IMR-90 (cell line): ENCODE measurements around the gene BLVRB. TPM values are rescaled to one million over a fixed set of nuclear protein-coding genes. Genes with fewer than 3 reads are reported as not detected.

Experiments
- ATAC-seq: fragments of 200-7000 bp; cut with Tn5 transposase; 2 replicates; pipeline ENCODE4 v1.9.1; 2020; ENCODE audit warnings: low read depth, mild to moderate bottlenecking, moderate library complexity
- BruUV-seq: library from RNA; stranded (reverse); fragments of 400-500 nt; replicated peaks from 2 replicates; lab custom pipeline; 2021; lab: Mats Ljungman, UMichigan
- CTCF ChIA-PET: fragments of 300-600 bp; formaldehyde crosslinking; extraction: SDS; loops from one replicate; lab custom pipeline; 2021; ENCODE audit warnings: antibody characterized with exemption; lab: Yijun Ruan, JAX
- POLR2A ChIA-PET: fragments of 300-600 bp; sonication (Branson Sonifier 250); formaldehyde crosslinking; loops from one replicate; lab custom pipeline; 2022; ENCODE audit warnings: antibody characterized with exemption; ENCODE audit not compliant: unreplicated experiment; lab: Charles Lee
- DNase-seq: peaks from one replicate; pipeline ENCODE4 v3.0.0; 2013
- H2AFZ ChIP-seq: replicated peaks from 2 replicates; pipeline ENCODE3; 2013; ENCODE audit warnings: low read length, mild to moderate bottlenecking; ENCODE audit not compliant: poor library complexity
- H2AK5ac ChIP-seq: 2 replicates; pipeline ENCODE4 v1.6.1; 2013; ENCODE audit warnings: low read depth, low read length, inconsistent platforms
- H2AK9ac ChIP-seq: replicated peaks from 2 replicates; pipeline ENCODE3; 2013; ENCODE audit warnings: mild to moderate bottlenecking, low read depth, low read length, moderate library complexity; ENCODE audit not compliant: poor library complexity
- H2BK120ac ChIP-seq: 2 replicates; pipeline ENCODE4 v1.6.1; 2013; ENCODE audit warnings: low read depth, low read length, inconsistent platforms
- H2BK15ac ChIP-seq: 3 replicates; pipeline ENCODE4 v1.6.1; 2013; ENCODE audit warnings: low read depth, low read length, inconsistent platforms
- H2BK20ac ChIP-seq: 2 replicates; pipeline ENCODE4 v1.6.1; 2013; ENCODE audit warnings: low read depth, mild to moderate bottlenecking, inconsistent platforms, low read length, moderate library complexity
- H2BK5ac ChIP-seq: 2 replicates; pipeline ENCODE4 v1.6.1; 2013; ENCODE audit warnings: mild to moderate bottlenecking, low read depth, low read length, inconsistent platforms; ENCODE audit not compliant: poor library complexity, severe bottlenecking
- H3K14ac ChIP-seq: replicated peaks from 2 replicates; pipeline ENCODE4 v1.6.1; 2013; ENCODE audit warnings: low read depth, low read length, inconsistent platforms
- H3K18ac ChIP-seq: 2 replicates; pipeline ENCODE4 v1.6.1; 2013; ENCODE audit warnings: low read depth, low read length, control low read depth
- H3K23ac ChIP-seq: 2 replicates; pipeline ENCODE4 v1.6.1; 2013; ENCODE audit warnings: low read depth, low read length, inconsistent platforms
- H3K27ac ChIP-seq: 2 replicates; pipeline ENCODE4 v1.5.1; 2013; ENCODE audit warnings: mild to moderate bottlenecking, control low read depth, low read length; ENCODE audit not compliant: insufficient read depth
- H3K27me3 ChIP-seq: 2 replicates; pipeline ENCODE4 v1.6.1; 2013; ENCODE audit warnings: low read length; ENCODE audit not compliant: control insufficient read depth, insufficient read depth
- H3K36me3 ChIP-seq: 2 replicates; pipeline ENCODE4 v1.6.1; 2013; ENCODE audit warnings: low read length, mixed read lengths; ENCODE audit not compliant: control insufficient read depth, insufficient read depth
- H3K4ac ChIP-seq: 2 replicates; pipeline ENCODE4 v1.6.1; 2013; ENCODE audit warnings: low read depth, low read length, inconsistent platforms
- H3K4me1 ChIP-seq: 2 replicates; pipeline ENCODE4 v1.6.1; 2013; ENCODE audit warnings: low read length, mixed read lengths; ENCODE audit not compliant: control insufficient read depth, insufficient read depth
- H3K4me2 ChIP-seq: 2 replicates; pipeline ENCODE4 v1.6.1; 2013; ENCODE audit warnings: low read depth, mild to moderate bottlenecking, control low read depth, low read length, moderate library complexity
- H3K4me3 ChIP-seq: 2 replicates; pipeline ENCODE4 v1.5.1; 2013; ENCODE audit warnings: low read depth, mild to moderate bottlenecking, control low read depth, low read length, moderate library complexity; ENCODE audit not compliant: insufficient read depth
- H3K56ac ChIP-seq: 2 replicates; pipeline ENCODE4 v1.6.1; 2013; ENCODE audit warnings: low read length, inconsistent platforms; ENCODE audit not compliant: insufficient read depth; ENCODE audit errors: extremely low read depth
- H3K79me1 ChIP-seq, 2 experiments: 2 replicates each; pipeline ENCODE4 v1.6.1; 2013; ENCODE audit warnings: low read length in 2 of 2, inconsistent platforms in 1 of 2, low read depth in 1 of 2
- H3K9ac ChIP-seq: 2 replicates; pipeline ENCODE4 v1.6.1; 2013; ENCODE audit warnings: low read depth, low read length, control low read depth
- H3K9me1 ChIP-seq: 2 replicates; pipeline ENCODE4 v1.6.1; 2013; ENCODE audit warnings: low read length, inconsistent platforms; ENCODE audit not compliant: insufficient read depth
- H3K9me3 ChIP-seq: 2 replicates; pipeline ENCODE4 v1.6.1; 2013; ENCODE audit warnings: low read length; ENCODE audit not compliant: control insufficient read depth, insufficient read depth
- H4K20me1 ChIP-seq: 2 replicates; pipeline ENCODE4 v1.6.1; 2013; ENCODE audit warnings: low read length, inconsistent platforms; ENCODE audit not compliant: insufficient read depth
- H4K5ac ChIP-seq: 2 replicates; pipeline ENCODE4 v1.6.1; 2013; ENCODE audit warnings: mild to moderate bottlenecking, low read depth, low read length, control low read depth
- H4K8ac ChIP-seq, 2 experiments: 2 replicates each; pipeline ENCODE4 v1.6.1; 2013; ENCODE audit warnings: low read depth in 2 of 2, low read length in 2 of 2, control low read depth in 1 of 2, inconsistent platforms in 1 of 2
- H4K91ac ChIP-seq: 2 replicates; pipeline ENCODE4 v1.6.1; 2013; ENCODE audit warnings: low read depth, low read length, inconsistent platforms; ENCODE audit not compliant: insufficient read depth
- BHLHE40 ChIP-seq: fragments of 150-350 bp; IDR thresholded peaks from 2 replicates; pipeline ENCODE4 v1.6.1; 2016; ENCODE audit warnings: mild to moderate bottlenecking, low read depth, low read length
- CEBPB ChIP-seq: IDR thresholded peaks from 2 replicates; pipeline ENCODE4 v1.6.1; 2012; ENCODE audit warnings: low read depth, low read length, improper control_type of control experiment
- CHD1 ChIP-seq: IDR thresholded peaks from 2 replicates; pipeline ENCODE4 v1.6.1; 2012; ENCODE audit warnings: low read depth, low read length, improper control_type of control experiment
- FOS ChIP-seq: fragments of 150-350 bp; IDR thresholded peaks from 2 replicates; pipeline ENCODE4 v1.6.1; 2016; ENCODE audit warnings: low read depth, low read length
- MAFK ChIP-seq: IDR thresholded peaks from 2 replicates; pipeline ENCODE4 v1.6.1; 2012; ENCODE audit warnings: low read depth, low read length, improper control_type of control experiment
- MAZ ChIP-seq: IDR thresholded peaks from 2 replicates; pipeline ENCODE4 v1.6.1; 2012; ENCODE audit warnings: low read depth, mild to moderate bottlenecking, low read length, improper control_type of control experiment, moderate library complexity, borderline replicate concordance
- POLR2A ChIP-seq: IDR thresholded peaks from 2 replicates; pipeline ENCODE4 v1.6.1; 2012; ENCODE audit warnings: mild to moderate bottlenecking, low read depth, low read length
- RAD21 ChIP-seq: IDR thresholded peaks from 2 replicates; pipeline ENCODE4 v1.6.1; 2012; ENCODE audit warnings: low read length, improper control_type of control experiment
- RCOR1 ChIP-seq: IDR thresholded peaks from 2 replicates; pipeline ENCODE4 v1.6.1; 2012; ENCODE audit warnings: mild to moderate bottlenecking, low read length, improper control_type of control experiment; ENCODE audit not compliant: insufficient replicate concordance
- RFX5 ChIP-seq: IDR thresholded peaks from 2 replicates; pipeline ENCODE4 v1.8.0; 2012; ENCODE audit warnings: low read depth, mild to moderate bottlenecking, low read length, moderate library complexity
- SMC3 ChIP-seq: fragments of 150-350 bp; IDR thresholded peaks from 2 replicates; pipeline ENCODE4 v1.6.1; 2016; ENCODE audit warnings: low read depth, mild to moderate bottlenecking, antibody characterized with exemption, low read length, moderate library complexity
- WGBS, 2 experiments: methylation state at CpG; one replicate each; pipeline versions ENCODE4 v1.1.5 to v1.1.7; 2013; ENCODE audit warnings: missing lambda C conversion rate in 2 of 2; ENCODE audit not compliant: insufficient read length in 1 of 2; ENCODE audit errors: extremely low coverage in 2 of 2; 5-methylcytosine and 5-hydroxymethylcytosine counted together
- dilution Hi-C: fragments of 300-500 bp; cut with HindIII; formaldehyde crosslinking; loops from one replicate; pipeline ENCODE4 v1.14.3; 2018; ENCODE audit warnings: low sequenced_read_pairs; ENCODE audit not compliant: unreplicated experiment
- in situ Hi-C: fragments of 300-500 bp; cut with MboI; formaldehyde crosslinking; loops from 3 replicates; pipeline ENCODE4 v1.14.3; 2019; ENCODE audit warnings: low sequenced_read_pairs, inconsistent platforms, mixed read lengths
- intact Hi-C: fragments of 100-400 bp; cut with micrococcal nuclease; formaldehyde crosslinking; loops from 2 replicates; pipeline ENCODE4 v1.10.0; 2022
- polyA plus RNA-seq, 3 experiments: library from polyadenylated mRNA; depleted of rRNA; stranded (reverse); fragments of >200 nt; gene quantifications; 2 replicates each; pipeline ENCODE4 v1.2.3, GENCODE V29; 2012; ENCODE audit warnings: low replicate concordance in 1 of 3
- total RNA-seq: library from RNA; depleted of rRNA; stranded (reverse); fragments of >200 nt; gene quantifications from 2 replicates; pipeline ENCODE4 v1.2.3, GENCODE V29; 2012
- TF ChIP-seq, protein P1 (sequence below): conservative IDR thresholded peaks from 2 replicates; pipeline ENCODE4 v1.5.1; 2012; ENCODE audit warnings: mild to moderate bottlenecking, low read depth, low read length, improper control_type of control experiment
- TF ChIP-seq, protein P2 (sequence below): fragments of 150-350 bp; IDR thresholded peaks from 2 replicates; pipeline ENCODE4 v1.6.1; 2016; ENCODE audit warnings: low read depth, mild to moderate bottlenecking, low read length, moderate library complexity, borderline replicate concordance
- TF ChIP-seq, protein P3 (sequence below): fragments of 150-350 bp; IDR thresholded peaks from 2 replicates; pipeline ENCODE4 v1.6.1; 2017; ENCODE audit warnings: mild to moderate bottlenecking, antibody characterized with exemption, low read length, low read depth

BLVRB gene
- total and polyA plus RNA-seq, 2 of the 4 experiments (the other 2 are of a cell fraction), result 65.2 to 102 TPM

DNA sequence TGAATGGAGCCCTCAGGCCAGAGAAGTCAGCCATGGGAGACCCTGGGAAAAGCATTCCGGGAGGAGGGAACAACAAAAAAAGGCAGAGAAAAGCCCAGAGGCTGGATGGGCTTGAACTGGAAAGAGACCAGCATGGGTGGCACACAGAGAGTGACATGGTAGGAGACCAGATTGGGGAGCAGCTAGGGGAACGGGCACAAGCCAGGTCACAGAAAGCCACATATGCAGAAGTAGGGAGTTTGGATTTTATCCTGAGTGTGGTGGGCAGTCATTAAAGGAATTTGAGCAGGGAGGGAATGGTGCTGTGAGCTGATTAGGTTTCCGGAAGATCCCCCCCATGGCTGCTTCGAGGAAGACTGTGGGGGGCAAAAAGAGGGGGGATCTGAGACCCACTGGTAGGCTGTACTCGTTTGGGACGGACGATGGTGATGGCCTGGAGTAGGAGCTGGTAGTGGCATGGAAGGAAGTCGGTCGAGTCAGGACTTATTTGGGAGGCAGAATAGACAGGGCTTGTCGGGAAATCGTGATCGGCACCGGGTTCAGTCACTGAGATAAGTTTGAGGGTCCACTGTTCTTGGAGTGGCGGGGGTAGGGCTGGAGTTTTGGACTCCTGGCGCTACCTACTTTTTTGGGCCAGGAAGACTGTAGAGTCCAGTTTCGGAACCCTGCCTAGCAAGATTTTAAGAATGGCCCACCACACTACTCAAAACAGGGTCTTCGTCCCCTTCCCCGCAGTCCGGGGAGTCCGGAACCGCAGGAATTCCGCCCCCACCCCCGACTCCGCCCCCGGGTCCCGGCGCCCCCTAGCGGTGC lies 40.7 kb downstream of the BLVRB start:
- peak overlapping the region; percentile 95 for H4K91ac ChIP-seq
- ATAC-seq (no peak), DNase-seq (peak; percentile 13)
- peak overlapping the region; percentile 86 to 100 for H4K8ac ChIP-seq
- peak overlapping the region; percentile 98 for H2AK5ac ChIP-seq
- in situ Hi-C loops (no loop called here), intact Hi-C loops (loop anchor here (1.0 to 10.0 kb wide), 3 partner anchors 18 to 222 kb away; no protein-coding TSS in a partner anchor), dilution Hi-C loops (no loop called here)
- H3K18ac ChIP-seq, result peak overlapping the region; percentile 89
- peak overlapping the region; percentile 81 for H4K5ac ChIP-seq
- peaks cover 12% of the 10 kb centered on the region for H3K36me3 ChIP-seq
- H2BK5ac ChIP-seq, result peak overlapping the region; percentile 89
- BruUV-seq, result TSS peak; percentile 83
- peak overlapping the region; percentile 93 for H3K4me2 ChIP-seq
- H3K14ac ChIP-seq, result peak overlapping the region; percentile 97
- H3K27ac ChIP-seq, result peak overlapping the region; percentile 98
- peak overlapping the region; percentile 69 for H2BK15ac ChIP-seq
- peak overlapping the region; percentile 23; the same call in 1 of the 2 replicates for H2BK20ac ChIP-seq
- H3K4me3 ChIP-seq, result peak overlapping the region; percentile 71
- peak overlapping the region; percentile 76 for H2BK120ac ChIP-seq
- H3K79me1 ChIP-seq, result peaks cover 6 to 33% of the 10 kb centered on the region in 2 experiments; a peak in 2 of 4 replicates
- H2AK9ac ChIP-seq, result peak overlapping the region; percentile 97
- H3K27me3 ChIP-seq, result no peaks in the 10 kb centered on the region
- H3K9me3 ChIP-seq, result no peaks in the 10 kb centered on the region
- ChIA-PET POLR2A (no interaction called here), CTCF (interaction anchor here (0.7 to 0.9 kb wide), 3 partner anchors 12 to 41 kb away, joined by 3 read pairs; partner anchors contain the start of gene BLVRB)
- WGBS, 2 experiments, result 0% methylated on average over 7 of the region's 28 CpGs; no CpG with 5 or more reads in 1 of the 2 experiments
- peaks cover 2% of the 10 kb centered on the region; the same call in 1 of the 2 replicates for H3K4me1 ChIP-seq
- peak overlapping the region; percentile 89 for H2AFZ ChIP-seq
- peak overlapping the region; percentile 98 for H3K9ac ChIP-seq
- peak overlapping the region; percentile 96 for H3K4ac ChIP-seq
- H3K23ac ChIP-seq, result peak overlapping the region; percentile 97
- peaks cover 10% of the 10 kb centered on the region for H4K20me1 ChIP-seq
- peak overlapping the region; percentile 100 for H3K56ac ChIP-seq
- H3K9me1 ChIP-seq, result no peaks in the 10 kb centered on the region
- TF ChIP-seq RAD21 (no peak), SMC3 (no peak), MAZ (no peak; the same call in 1 of the 2 replicates), RFX5 (no peak), POLR2A (no peak; the same call in 1 of the 2 replicates), CEBPB (no peak), MAFK (no peak), RCOR1 (no peak), BHLHE40 (no peak), FOS (no peak), CHD1 (no peak)
- TF ChIP-seq, protein P1, sequence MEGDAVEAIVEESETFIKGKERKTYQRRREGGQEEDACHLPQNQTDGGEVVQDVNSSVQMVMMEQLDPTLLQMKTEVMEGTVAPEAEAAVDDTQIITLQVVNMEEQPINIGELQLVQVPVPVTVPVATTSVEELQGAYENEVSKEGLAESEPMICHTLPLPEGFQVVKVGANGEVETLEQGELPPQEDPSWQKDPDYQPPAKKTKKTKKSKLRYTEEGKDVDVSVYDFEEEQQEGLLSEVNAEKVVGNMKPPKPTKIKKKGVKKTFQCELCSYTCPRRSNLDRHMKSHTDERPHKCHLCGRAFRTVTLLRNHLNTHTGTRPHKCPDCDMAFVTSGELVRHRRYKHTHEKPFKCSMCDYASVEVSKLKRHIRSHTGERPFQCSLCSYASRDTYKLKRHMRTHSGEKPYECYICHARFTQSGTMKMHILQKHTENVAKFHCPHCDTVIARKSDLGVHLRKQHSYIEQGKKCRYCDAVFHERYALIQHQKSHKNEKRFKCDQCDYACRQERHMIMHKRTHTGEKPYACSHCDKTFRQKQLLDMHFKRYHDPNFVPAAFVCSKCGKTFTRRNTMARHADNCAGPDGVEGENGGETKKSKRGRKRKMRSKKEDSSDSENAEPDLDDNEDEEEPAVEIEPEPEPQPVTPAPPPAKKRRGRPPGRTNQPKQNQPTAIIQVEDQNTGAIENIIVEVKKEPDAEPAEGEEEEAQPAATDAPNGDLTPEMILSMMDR, result no peak
- TF ChIP-seq, protein P2, sequence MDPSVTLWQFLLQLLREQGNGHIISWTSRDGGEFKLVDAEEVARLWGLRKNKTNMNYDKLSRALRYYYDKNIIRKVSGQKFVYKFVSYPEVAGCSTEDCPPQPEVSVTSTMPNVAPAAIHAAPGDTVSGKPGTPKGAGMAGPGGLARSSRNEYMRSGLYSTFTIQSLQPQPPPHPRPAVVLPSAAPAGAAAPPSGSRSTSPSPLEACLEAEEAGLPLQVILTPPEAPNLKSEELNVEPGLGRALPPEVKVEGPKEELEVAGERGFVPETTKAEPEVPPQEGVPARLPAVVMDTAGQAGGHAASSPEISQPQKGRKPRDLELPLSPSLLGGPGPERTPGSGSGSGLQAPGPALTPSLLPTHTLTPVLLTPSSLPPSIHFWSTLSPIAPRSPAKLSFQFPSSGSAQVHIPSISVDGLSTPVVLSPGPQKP, result no peak
- TF ChIP-seq, protein P3, sequence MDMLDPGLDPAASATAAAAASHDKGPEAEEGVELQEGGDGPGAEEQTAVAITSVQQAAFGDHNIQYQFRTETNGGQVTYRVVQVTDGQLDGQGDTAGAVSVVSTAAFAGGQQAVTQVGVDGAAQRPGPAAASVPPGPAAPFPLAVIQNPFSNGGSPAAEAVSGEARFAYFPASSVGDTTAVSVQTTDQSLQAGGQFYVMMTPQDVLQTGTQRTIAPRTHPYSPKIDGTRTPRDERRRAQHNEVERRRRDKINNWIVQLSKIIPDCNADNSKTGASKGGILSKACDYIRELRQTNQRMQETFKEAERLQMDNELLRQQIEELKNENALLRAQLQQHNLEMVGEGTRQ, result no peak
